AG09309 (cell line): ENCODE data around the gene ZNF766.

Experiments used
- DNase-seq: peaks from one replicate; pipeline ENCODE4 v3.0.0-alpha.2; 2010; ENCODE audit warnings: low read depth
- H3K4me3 ChIP-seq: 2 replicates; pipeline ENCODE4 v1.5.1; 2011; ENCODE audit warnings: mild to moderate bottlenecking, low read depth, low read length, moderate library complexity; ENCODE audit not compliant: control insufficient read depth
- CTCF ChIP-seq: IDR thresholded peaks from 2 replicates; pipeline ENCODE4 v1.5.1; 2011; ENCODE audit warnings: mild to moderate bottlenecking, low read depth, low read length, inconsistent platforms; ENCODE audit not compliant: insufficient read depth, control insufficient read depth; ENCODE audit errors: missing control alignments

ZNF766 gene

GRCh38 chr19:52227196-52227940 is 42.0 kb upstream of the ZNF766 start:
- no peak overlapping the region for H3K4me3 ChIP-seq
- no peak for TF ChIP-seq CTCF
- DNase-seq = no peak

GRCh38 chr19:52227980-52228379 is 41.4 kb upstream of the ZNF766 start:
- no peak for DNase-seq
- TF ChIP-seq CTCF = no peak
- H3K4me3 ChIP-seq = no peak overlapping the region

GRCh38 chr19:52229524-52229923 is 39.9 kb upstream of the ZNF766 start:
- TF ChIP-seq CTCF = no peak
- no peak for DNase-seq

GRCh38 chr19:52230685-52231084 is 38.7 kb upstream of the ZNF766 start:
- H3K4me3 ChIP-seq = no peak overlapping the region
- no peak for TF ChIP-seq CTCF
- DNase-seq = no peak

More at GRCh38 chr19:52229524-52229923, 39.9 kb upstream of the ZNF766 start:
- no peak overlapping the region for H3K4me3 ChIP-seq

GRCh38 chr19:52231154-52231910 is 38.1 kb upstream of the ZNF766 start:
- DNase-seq = no peak
- no peak overlapping the region for H3K4me3 ChIP-seq
- no peak for TF ChIP-seq CTCF

GRCh38 chr19:52234406-52234805 is 35.0 kb upstream of the ZNF766 start:
- H3K4me3 ChIP-seq = no peak overlapping the region
- no peak for TF ChIP-seq CTCF
- DNase-seq = no peak
